Adipocyte (in vitro differentiated cells): ENCODE results near the gene DMD.

ENCODE experiments used
- DNase-seq: peaks from one replicate; pipeline ENCODE4 v3.0.0-alpha.2; 2015; ENCODE audit warnings: low read depth
- H3K27me3 ChIP-seq: replicated peaks from 2 replicates; pipeline ENCODE4 v1.7.0; 2013; ENCODE audit warnings: mild to moderate bottlenecking, low read length, moderate library complexity; ENCODE audit not compliant: control insufficient read depth, insufficient read depth
- H3K36me3 ChIP-seq: 2 replicates; pipeline ENCODE4 v1.7.0; 2013; ENCODE audit warnings: low read length, mild to moderate bottlenecking, moderate library complexity; ENCODE audit not compliant: control insufficient read depth, insufficient read depth, severe bottlenecking
- H3K4me1 ChIP-seq: 2 replicates; pipeline ENCODE4 v1.7.0; 2013; ENCODE audit warnings: mild to moderate bottlenecking, low read length, moderate library complexity; ENCODE audit not compliant: control insufficient read depth, insufficient read depth
- H3K4me3 ChIP-seq: 2 replicates; pipeline ENCODE4 v1.7.0; 2013; ENCODE audit warnings: mild to moderate bottlenecking, low read length, moderate library complexity
- H3K9ac ChIP-seq: 2 replicates; pipeline ENCODE4 v1.7.0; 2013; ENCODE audit warnings: mild to moderate bottlenecking, low read length, moderate library complexity
- H3K9me3 ChIP-seq: 2 replicates; pipeline ENCODE4 v1.7.0; 2013; ENCODE audit warnings: mild to moderate bottlenecking, low read length, moderate library complexity; ENCODE audit not compliant: control insufficient read depth

DMD gene

DNA sequence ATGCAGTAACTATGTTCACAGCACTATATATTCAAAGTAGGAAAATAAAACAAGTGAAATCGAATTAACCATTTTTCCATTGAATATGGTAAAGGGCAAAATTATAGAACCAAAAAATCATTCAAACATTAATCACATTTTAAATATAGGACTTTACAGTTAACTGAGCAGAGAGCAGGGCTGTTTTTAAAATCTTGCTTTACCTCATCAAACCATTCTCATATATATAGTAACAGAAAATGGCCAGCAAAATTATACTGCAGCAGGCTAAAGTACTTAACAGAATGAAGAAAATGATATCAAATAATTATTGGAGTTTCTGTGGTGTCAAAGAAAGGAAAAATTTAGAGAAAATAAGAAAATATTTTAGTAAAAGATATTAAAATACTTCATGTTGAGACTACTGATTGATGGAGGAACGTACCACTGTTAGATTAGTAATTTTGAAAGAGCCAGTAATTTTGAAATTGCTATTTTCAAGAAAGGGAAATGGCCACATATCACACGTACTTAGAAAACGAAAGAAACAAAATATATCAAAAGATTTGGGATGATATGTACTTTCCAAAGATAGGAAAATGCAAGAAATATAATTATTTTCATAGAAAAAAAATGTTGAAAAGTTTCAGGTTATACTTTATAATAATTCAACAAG lies 813.7 kb downstream of the DMD start:
- Histone ChIP-seq H3K4me3 (no peak overlapping the region), H3K4me1 (no peaks in the 10 kb centered on the region), H3K36me3 (no peaks in the 10 kb centered on the region), H3K27me3 (no peaks in the 10 kb centered on the region), H3K9ac (no peak overlapping the region), H3K9me3 (no peaks in the 10 kb centered on the region)
- no peak for DNase-seq

DNA sequence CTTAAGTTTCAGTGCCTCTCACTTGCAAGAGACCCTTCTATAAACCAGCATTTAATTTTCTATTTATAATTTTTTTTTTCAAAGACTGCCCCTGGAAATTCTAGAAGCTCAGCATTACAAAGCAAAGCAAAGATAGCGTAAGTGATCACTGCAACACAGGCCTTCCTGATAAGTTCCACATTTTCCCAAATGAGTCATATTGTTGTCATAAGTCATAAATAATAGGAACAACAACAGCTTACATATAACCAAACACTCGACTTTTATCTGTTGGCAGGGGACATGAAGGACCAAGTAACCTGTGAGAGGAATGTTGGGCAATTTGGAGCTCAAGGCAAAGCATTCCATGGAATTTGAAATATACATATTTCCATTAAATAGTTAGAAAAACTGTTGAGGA lies 815.5 kb downstream of the DMD start:
- DNase-seq: no peak

DNA sequence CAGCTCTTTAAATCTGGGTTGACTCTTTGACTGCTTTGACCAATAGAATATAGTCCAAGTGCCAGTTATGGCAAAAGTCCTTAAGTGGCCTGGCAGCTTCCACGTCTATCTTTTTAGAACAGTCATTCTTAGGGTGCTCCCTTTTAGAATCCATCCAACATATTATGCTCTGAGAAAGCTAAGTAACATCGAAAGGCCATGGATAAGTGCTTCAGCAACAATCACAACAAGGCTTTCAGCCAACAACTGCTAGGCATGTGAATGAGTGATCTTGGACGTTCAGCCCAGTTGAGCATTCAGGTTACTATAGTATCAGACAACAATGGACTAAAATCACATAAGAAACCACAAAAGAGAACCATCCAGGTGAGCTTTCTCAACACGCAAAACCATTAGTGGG lies 818.7 kb downstream of the DMD start:
- Histone ChIP-seq H3K9me3 (no peaks in the 10 kb centered on the region), H3K4me3 (no peak overlapping the region), H3K9ac (no peak overlapping the region), H3K4me1 (no peaks in the 10 kb centered on the region), H3K36me3 (no peaks in the 10 kb centered on the region), H3K27me3 (no peaks in the 10 kb centered on the region)
- no peak for DNase-seq

More for the DNA sequence above, 815.5 kb downstream of the DMD start:
- Histone ChIP-seq H3K27me3 (no peaks in the 10 kb centered on the region), H3K36me3 (no peaks in the 10 kb centered on the region), H3K4me3 (no peak overlapping the region), H3K9me3 (no peaks in the 10 kb centered on the region), H3K4me1 (no peaks in the 10 kb centered on the region), H3K9ac (no peak overlapping the region)

DNA sequence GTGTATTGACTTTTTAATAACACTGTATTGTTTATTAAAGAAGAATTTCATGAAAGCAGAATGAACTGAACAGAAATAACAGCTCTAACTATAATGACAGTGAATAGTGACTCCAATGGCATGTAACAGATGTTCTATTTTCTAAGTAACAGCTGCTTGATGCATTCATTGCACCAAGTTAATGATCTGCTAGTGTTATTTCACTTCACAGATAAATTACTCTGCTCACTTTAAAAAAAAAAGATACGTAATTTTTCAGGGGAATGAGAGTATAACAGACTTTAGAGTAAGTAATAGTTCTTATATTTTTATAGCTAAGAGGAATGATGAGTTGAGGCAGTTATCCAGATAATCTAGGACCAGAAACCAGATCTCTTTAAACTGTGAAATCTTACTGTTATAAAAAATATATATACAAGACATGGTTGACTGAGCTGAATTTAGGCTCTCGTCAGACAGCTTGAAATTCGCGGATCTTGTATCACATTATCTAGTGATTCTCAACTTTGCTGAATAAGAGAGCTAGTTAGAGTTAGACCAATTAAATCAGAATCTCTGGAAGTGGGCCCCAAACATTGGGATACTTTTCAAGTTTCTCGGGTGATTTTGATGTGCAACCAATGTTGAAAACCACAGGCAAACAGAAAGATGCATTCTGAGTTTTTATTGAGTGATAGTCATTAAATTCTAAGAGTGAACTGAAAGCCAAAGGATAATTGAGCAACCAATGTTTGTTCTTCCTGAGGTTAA lies 840.7 kb downstream of the DMD start:
- no peaks in the 10 kb centered on the region for H3K9me3 ChIP-seq
- H3K27me3 ChIP-seq: no peaks in the 10 kb centered on the region
- H3K4me1 ChIP-seq: no peaks in the 10 kb centered on the region
- no peak overlapping the region for H3K9ac ChIP-seq
- no peak overlapping the region for H3K4me3 ChIP-seq
- no peaks in the 10 kb centered on the region for H3K36me3 ChIP-seq
- DNase-seq: no peak

DNA sequence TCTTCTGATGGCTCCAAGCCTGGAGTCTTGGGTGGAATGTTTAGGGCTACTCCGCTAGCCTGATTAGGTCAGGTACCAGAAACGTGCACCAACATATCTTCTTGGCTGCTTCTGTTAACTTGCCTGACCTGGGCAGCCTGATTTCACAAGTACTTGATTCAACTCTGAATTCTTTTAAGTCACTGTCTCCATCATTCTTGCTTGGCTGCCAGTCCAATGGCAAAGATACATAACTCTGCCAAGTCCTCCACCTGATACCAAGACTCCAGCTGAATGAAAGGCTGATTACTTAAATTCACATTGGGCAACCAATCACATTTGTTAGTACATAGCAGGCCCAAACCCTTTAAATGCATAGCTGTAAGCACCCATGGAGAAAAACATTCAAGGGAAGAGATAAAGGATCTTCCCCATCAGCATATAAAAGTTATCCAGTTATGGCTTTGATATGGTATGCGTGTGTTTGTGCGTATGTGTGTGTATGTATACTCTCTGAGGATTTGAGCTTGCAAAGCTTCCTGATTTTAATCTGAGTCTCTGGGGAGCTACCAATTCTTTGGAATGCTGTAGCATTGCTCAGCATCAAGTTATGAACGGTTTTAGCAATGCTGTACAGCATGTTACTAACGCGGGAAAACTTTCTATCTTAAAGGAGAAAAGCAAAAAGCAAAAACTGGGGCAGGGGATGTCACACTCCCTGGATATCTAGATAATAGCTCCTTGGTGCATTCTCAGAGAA lies 917.2 kb downstream of the DMD start:
- H3K4me3 ChIP-seq: no peak overlapping the region
- H3K27me3 ChIP-seq: no peaks in the 10 kb centered on the region
- no peaks in the 10 kb centered on the region for H3K36me3 ChIP-seq
- H3K9ac ChIP-seq: no peak overlapping the region
- H3K9me3 ChIP-seq: no peaks in the 10 kb centered on the region
- no peaks in the 10 kb centered on the region for H3K4me1 ChIP-seq
- no peak for DNase-seq

DNA sequence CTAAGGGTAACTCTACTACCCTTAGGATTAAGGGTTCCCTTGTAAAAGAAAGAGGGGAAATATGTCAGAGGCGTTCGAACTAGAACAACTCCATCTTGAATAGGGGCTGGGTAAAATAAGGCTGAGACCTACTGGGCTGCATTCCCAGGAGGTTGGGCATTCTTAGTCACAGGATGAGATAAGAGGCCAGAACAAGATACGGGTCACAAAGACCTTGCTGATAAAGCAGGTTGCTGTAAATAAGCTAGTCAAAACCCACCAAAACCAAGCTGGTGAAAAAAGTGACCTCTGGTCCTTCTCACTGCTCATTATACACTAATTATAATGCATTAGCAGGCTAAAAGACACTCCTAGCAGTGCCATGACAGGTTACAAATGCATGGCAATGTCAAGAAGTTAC lies 922.0 kb downstream of the DMD start:
- H3K4me1 ChIP-seq: no peaks in the 10 kb centered on the region
- H3K27me3 ChIP-seq: no peaks in the 10 kb centered on the region
- no peak overlapping the region for H3K4me3 ChIP-seq
- H3K36me3 ChIP-seq: no peaks in the 10 kb centered on the region
- no peak overlapping the region for H3K9ac ChIP-seq
- H3K9me3 ChIP-seq: no peaks in the 10 kb centered on the region
- no peak for DNase-seq

DNA sequence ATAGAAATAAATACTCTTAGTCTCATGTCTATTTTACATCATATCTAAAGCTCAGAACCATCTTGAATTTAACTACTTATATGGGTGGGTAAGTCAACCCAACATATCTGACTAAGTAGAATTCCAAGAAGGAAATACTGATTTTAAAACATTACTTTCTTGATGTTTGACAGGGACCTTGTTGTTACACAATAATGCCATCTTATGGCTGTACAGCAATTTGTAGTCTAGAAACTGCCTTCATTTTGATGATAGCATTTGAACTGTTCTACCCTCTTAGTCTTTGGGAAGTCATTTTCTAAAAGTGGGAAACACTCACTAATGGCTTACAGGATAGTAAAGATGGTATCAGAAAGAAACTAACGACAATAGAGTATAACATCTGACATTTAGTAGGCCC lies 929.5 kb downstream of the DMD start:
- no peak overlapping the region for H3K4me3 ChIP-seq
- H3K36me3 ChIP-seq: no peaks in the 10 kb centered on the region
- no peak for DNase-seq
- H3K9ac ChIP-seq: no peak overlapping the region
- H3K4me1 ChIP-seq: no peaks in the 10 kb centered on the region
- no peaks in the 10 kb centered on the region for H3K9me3 ChIP-seq
- H3K27me3 ChIP-seq: no peaks in the 10 kb centered on the region

DNA sequence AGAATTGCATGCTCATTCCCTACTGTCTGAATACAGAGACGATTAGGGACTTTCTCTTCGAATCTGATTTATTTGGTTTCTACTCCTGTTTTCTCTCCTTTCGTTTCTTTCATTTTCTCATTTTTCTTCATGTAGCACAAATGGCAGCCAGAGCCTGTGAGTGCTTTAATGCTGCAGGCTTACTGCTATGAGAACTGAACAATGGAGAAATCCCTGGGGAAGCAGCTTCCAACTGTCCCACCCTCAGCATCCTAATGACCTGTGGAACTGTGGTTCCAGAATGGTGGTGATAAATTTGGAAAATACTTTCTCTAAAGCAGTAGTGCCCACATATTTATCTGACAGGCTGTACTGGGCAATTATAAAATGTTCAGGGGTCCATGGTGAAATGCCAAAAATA lies 930.4 kb downstream of the DMD start:
- H3K4me3 ChIP-seq: no peak overlapping the region
- H3K27me3 ChIP-seq: no peaks in the 10 kb centered on the region
- no peaks in the 10 kb centered on the region for H3K9me3 ChIP-seq
- H3K4me1 ChIP-seq: no peaks in the 10 kb centered on the region
- no peak for DNase-seq
- H3K36me3 ChIP-seq: no peaks in the 10 kb centered on the region
- H3K9ac ChIP-seq: no peak overlapping the region

DNA sequence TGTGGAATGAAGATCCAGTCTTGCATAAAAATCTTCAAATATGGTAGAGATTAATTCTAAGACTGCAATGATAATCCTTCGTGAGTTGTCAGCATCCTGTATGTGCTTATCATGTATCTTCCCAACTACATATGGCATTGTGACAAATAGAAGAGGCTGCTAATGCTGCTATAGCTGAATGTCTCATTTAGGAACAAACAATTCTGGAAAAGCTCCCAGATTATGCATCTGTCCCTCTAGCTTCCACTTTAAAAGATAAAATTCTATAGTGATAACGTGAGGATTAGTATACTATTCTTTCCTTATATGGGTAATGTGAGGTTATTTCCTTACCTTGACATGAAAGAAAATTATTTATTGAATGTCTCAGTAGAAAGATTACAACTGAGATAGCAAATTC lies 930.9 kb downstream of the DMD start:
- Histone ChIP-seq H3K27me3 (no peaks in the 10 kb centered on the region), H3K9ac (no peak overlapping the region), H3K36me3 (no peaks in the 10 kb centered on the region), H3K4me1 (no peaks in the 10 kb centered on the region), H3K9me3 (no peaks in the 10 kb centered on the region), H3K4me3 (no peak overlapping the region)
- no peak for DNase-seq

DNA sequence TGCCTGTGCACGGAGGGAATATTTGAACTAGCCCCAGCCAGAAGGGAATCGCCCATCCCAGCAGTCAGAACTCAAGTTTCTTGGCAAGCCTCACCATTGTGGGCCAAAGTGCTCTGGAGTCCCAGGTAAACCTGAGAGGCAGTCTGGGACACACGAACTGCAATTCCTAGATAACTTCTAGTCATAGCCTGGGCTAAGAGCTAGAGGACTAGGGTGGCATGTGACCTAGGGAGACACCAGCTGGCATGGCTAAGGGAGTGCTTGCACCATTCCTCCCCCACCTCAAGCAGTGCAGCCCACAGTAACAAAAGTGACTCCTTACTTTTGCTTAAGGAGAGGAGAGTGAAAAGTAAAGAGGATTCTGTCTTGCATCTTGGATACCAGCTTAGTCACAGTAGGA lies 935.2 kb downstream of the DMD start:
- no peaks in the 10 kb centered on the region for H3K36me3 ChIP-seq
- no peaks in the 10 kb centered on the region for H3K27me3 ChIP-seq
- no peak overlapping the region for H3K4me3 ChIP-seq
- no peak for DNase-seq
- H3K4me1 ChIP-seq: no peaks in the 10 kb centered on the region
- H3K9me3 ChIP-seq: no peaks in the 10 kb centered on the region
- no peak overlapping the region for H3K9ac ChIP-seq

DNA sequence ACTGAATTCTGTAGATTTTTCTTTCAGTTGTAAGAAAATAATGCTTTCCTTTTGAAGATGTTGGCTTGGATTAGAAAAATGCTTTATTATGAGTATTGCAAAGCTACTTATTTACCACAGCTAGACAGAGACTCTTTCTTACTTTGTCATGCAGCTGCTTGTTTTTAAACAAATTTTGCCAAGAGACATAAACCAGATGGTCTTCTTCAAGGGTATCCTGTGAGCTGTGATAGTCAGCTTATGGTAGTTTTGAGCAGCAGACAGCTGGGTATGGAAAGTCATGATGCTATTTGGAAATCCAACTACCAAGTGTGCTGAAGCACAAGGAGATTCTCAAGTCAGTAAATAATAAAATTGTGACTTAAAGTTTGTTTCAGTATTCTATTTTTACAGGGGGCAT lies 941.5 kb downstream of the DMD start:
- H3K9me3 ChIP-seq: no peaks in the 10 kb centered on the region
- DNase-seq: no peak
- H3K27me3 ChIP-seq: no peaks in the 10 kb centered on the region
- no peak overlapping the region for H3K9ac ChIP-seq
- H3K4me1 ChIP-seq: no peaks in the 10 kb centered on the region
- no peaks in the 10 kb centered on the region for H3K36me3 ChIP-seq
- H3K4me3 ChIP-seq: no peak overlapping the region
